Gastrocnemius medialis (tissue), 4 donors: ENCODE results near the gene GPNMB. TPM values are rescaled to one million over a fixed set of nuclear protein-coding genes. Genes with fewer than 3 reads are reported as not detected.

Experiments used
- ATAC-seq, 2 donors: fragments of 150-250 bp; one replicate each; pipeline ENCODE4 v1.9.1; 2016
- DNase-seq, 2 donors: peaks; one replicate each; pipeline ENCODE4 v3.0.0-alpha.2; 2019
- H3K27ac ChIP-seq, 4 donors: fragments of 200-600 bp; sonication (generic); 1 replicate in 1 of 4; 2 replicates in 3 of 4; pipeline ENCODE4 v1.5.1; 2016 to 2018; ENCODE audit warnings: mild to moderate bottlenecking in 2 of 4, moderate library complexity in 1 of 4
- H3K27me3 ChIP-seq, 3 donors: fragments of 200-600 bp; sonication (generic) in 2 of 3; 1 replicate in 1 of 3; 2 replicates in 2 of 3; pipeline versions ENCODE4 v1.5.1 to v1.6.0; 2016 to 2019; ENCODE audit warnings: mild to moderate bottlenecking in 1 of 3, moderate library complexity in 1 of 3
- H3K36me3 ChIP-seq, 2 donors: fragments of 200-600 bp; sonication (generic) in 1 of 2; one replicate each; pipeline ENCODE4 v1.5.1; 2017 to 2018
- H3K4me1 ChIP-seq, 2 donors: fragments of 200-600 bp; sonication (generic) in 1 of 2; one replicate each; pipeline ENCODE4 v1.5.1; 2016 to 2017; ENCODE audit warnings: mild to moderate bottlenecking in 2 of 2
- H3K4me3 ChIP-seq, 4 donors: fragments of 200-600 bp; sonication (generic) in 3 of 4; 1 replicate in 1 of 4; 2 replicates in 3 of 4; pipeline ENCODE4 v1.5.1; 2016 to 2019; ENCODE audit warnings: mild to moderate bottlenecking in 2 of 4
- H3K9me3 ChIP-seq, 3 donors: fragments of 200-600 bp; sonication (generic) in 2 of 3; 1 replicate in 1 of 3; 2 replicates in 2 of 3; pipeline ENCODE4 v1.5.1; 2016 to 2019
- CTCF ChIP-seq, 5 experiments: fragments of 450-650 bp in 3 of 5; fragments of 200-600 bp in 2 of 5; sonication (generic) in 2 of 5; IDR thresholded peaks in 4 of 5; conservative IDR thresholded peaks in 1 of 5; 1 replicate in 4 of 5; 2 replicates in 1 of 5; pipeline ENCODE4 v1.5.1; 2016 to 2019; ENCODE audit warnings: antibody characterized with exemption in 5 of 5, mild to moderate bottlenecking in 3 of 5, moderate library complexity in 3 of 5
- POLR2A ChIP-seq, 2 donors: fragments of 450-650 bp; IDR thresholded peaks; one replicate each; pipeline ENCODE4 v1.6.1; 2017; ENCODE audit warnings: antibody characterized with exemption in 2 of 2, mild to moderate bottlenecking in 2 of 2, moderate library complexity in 2 of 2
- in situ Hi-C, 4 donors: fragments of 200-750 bp; cut with MboI; loops; one replicate each; pipeline versions ENCODE4 v1.15.0 to v1.8.0; 2017; ENCODE audit warnings: low sequenced_read_pairs in 4 of 4
- intact Hi-C: fragments of 100-400 bp; cut with DNase I; formaldehyde crosslinking; loops from one replicate; pipeline ENCODE4 v1.15.1; 2023; ENCODE audit warnings: low total_unique reads
- total RNA-seq, 4 donors: library from RNA; depleted of rRNA; stranded (reverse); fragments of >200 nt; gene quantifications; one replicate each; pipeline versions ENCODE4 v1.1.0 to v1.2.3, GENCODE V29; 2016

Gene GPNMB
- total RNA-seq, 4 donors from 2014 or later = 14.7 to 32.1 (median 17.3) TPM

DNA sequence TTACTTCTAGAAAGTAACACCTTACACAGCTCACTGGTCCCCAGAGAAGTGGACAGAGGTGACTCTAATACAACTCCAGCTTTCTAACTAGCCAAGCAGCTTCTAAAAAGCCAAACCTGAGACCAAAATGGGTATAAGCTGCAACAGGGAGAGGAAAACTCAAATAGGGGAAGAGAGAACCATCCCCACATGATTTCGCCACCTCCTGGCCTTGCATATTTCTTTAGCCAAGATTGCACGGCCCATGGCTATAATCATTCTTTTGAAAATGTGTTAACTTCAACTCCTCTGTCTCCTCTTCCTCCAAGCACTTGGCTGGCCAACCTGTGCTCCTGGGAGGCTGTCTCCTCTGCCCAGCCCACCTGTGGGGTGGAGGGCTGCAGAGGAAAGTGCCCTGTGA, 36.1 kb upstream of the GPNMB start:
- DNase-seq (no peak), ATAC-seq (no peak)
- H3K27me3 ChIP-seq = no peaks in the 10 kb centered on the region
- H3K36me3 ChIP-seq = no peaks in the 10 kb centered on the region
- no peaks in the 10 kb centered on the region for H3K9me3 ChIP-seq
- in situ Hi-C loops = no loop called here
- H3K4me1 ChIP-seq = no peaks in the 10 kb centered on the region
- H3K4me3 ChIP-seq = no peak overlapping the region
- TF ChIP-seq POLR2A (IDR thresholded peaks at IDR 0.05) (no peak), CTCF (IDR thresholded peaks at IDR 0.05 in 4 of 5, conservative IDR thresholded peaks at IDR 0.05 in 1 of 5) (no peak)
- no peak overlapping the region for H3K27ac ChIP-seq
- intact Hi-C loops = no loop called here

DNA sequence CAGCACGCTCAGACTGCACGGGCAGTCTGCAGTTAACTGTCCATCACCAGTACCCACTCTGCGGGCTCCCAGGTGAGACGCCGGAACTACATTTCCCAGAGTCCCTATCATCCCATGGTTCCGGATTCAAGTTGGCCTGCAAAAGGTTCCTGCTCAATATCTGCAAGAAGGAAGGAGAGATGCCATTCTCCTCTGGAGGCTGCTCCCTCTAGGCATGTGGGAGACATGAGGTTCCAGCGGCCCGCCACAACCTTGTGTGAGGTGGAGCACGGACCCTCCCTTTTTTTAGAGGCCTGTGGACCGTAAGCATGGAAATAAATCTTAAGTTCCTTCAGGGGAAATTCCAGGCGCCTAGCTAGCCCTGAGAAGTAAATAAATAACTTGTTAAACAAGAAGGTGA, 35.0 kb upstream of the GPNMB start:
- in situ Hi-C loops = no loop called here
- no peak for ATAC-seq
- no peak for TF ChIP-seq POLR2A (IDR thresholded peaks at IDR 0.05)
- Histone ChIP-seq H3K4me3 (no peak overlapping the region), H3K27me3 (no peaks in the 10 kb centered on the region), H3K36me3 (no peaks in the 10 kb centered on the region), H3K27ac (no peak overlapping the region), H3K9me3 (no peaks in the 10 kb centered on the region), H3K4me1 (no peaks in the 10 kb centered on the region)
- intact Hi-C loops = no loop called here
- no peak for DNase-seq

DNA sequence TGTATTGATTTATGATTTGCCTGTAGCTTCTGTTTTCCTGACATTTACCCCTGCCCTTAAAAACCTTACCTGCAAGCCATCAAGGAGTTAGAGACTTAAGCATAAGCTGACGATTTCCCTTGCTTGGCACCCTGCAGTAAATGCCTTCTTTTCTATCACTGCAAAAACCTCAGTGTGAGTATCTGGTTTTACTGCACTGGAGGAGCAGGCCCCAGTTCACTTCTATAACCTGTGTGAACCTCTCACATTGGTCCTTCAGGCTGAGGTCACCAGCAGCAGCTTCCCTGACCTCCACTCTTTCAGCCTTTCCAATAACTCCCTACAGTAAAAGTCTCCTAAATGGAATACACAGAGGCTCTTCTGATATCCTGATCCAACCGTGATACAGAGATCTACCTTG, 34.2 kb upstream of the GPNMB start:
- ATAC-seq = no peak
- Histone ChIP-seq H3K27me3 (no peaks in the 10 kb centered on the region), H3K9me3 (no peaks in the 10 kb centered on the region), H3K27ac (no peak overlapping the region), H3K4me1 (no peaks in the 10 kb centered on the region), H3K4me3 (no peak overlapping the region), H3K36me3 (no peaks in the 10 kb centered on the region)
- DNase-seq = no peak
- intact Hi-C loops (no loop called here), in situ Hi-C loops (no loop called here)
- TF ChIP-seq CTCF (IDR thresholded peaks at IDR 0.05 in 4 of 5, conservative IDR thresholded peaks at IDR 0.05 in 1 of 5) (no peak), POLR2A (IDR thresholded peaks at IDR 0.05) (no peak)

- in situ Hi-C loops = no loop called here
- Histone ChIP-seq H3K27me3 (no peaks in the 10 kb centered on the region), H3K27ac (no peak overlapping the region), H3K36me3 (no peaks in the 10 kb centered on the region), H3K4me3 (no peak overlapping the region), H3K4me1 (no peaks in the 10 kb centered on the region), H3K9me3 (no peaks in the 10 kb centered on the region)
- TF ChIP-seq CTCF (IDR thresholded peaks at IDR 0.05 in 4 of 5, conservative IDR thresholded peaks at IDR 0.05 in 1 of 5) = no peak
- TF ChIP-seq POLR2A (IDR thresholded peaks at IDR 0.05) = no peak
- no peak for DNase-seq
- ATAC-seq = no peak
- intact Hi-C loops = no loop called here
Measured at GRCh38 chr7:23212841-23213240, 33.7 kb upstream of the GPNMB start.

DNA sequence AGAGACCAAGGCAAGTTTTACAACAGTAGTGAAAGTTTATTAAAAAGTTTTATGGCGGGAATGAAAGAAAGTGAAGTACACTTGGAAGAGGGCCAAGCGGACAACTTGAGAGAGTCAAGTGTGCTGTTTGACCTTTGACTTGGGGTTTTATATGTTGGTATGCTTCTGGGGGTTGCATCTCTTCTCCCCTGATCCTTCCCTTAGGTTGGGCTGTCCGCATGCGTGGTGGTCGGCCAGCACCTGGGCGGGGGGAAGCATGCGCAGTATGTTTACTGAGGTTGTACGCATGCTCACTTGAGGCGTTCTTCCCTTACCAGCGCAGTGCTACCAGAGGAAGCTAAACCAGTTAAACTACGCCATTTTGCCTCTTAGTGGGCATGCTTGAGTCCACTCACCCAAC, 32.8 kb upstream of the GPNMB start:
- DNase-seq = no peak
- TF ChIP-seq CTCF (IDR thresholded peaks at IDR 0.05 in 4 of 5, conservative IDR thresholded peaks at IDR 0.05 in 1 of 5) (no peak), POLR2A (IDR thresholded peaks at IDR 0.05) (no peak)
- H3K4me1 ChIP-seq = no peaks in the 10 kb centered on the region
- in situ Hi-C loops (no loop called here), intact Hi-C loops (no loop called here)
- no peak overlapping the region for H3K27ac ChIP-seq
- no peaks in the 10 kb centered on the region for H3K9me3 ChIP-seq
- no peaks in the 10 kb centered on the region for H3K36me3 ChIP-seq
- no peaks in the 10 kb centered on the region for H3K27me3 ChIP-seq
- no peak for ATAC-seq
- H3K4me3 ChIP-seq = no peak overlapping the region
